Transverse colon (tissue), 4 donors: ENCODE data around the gene GSTP1. TPM values are rescaled to one million over a fixed set of nuclear protein-coding genes. Genes with fewer than 3 reads are reported as not detected.

Experiments used
- DNase-seq: peaks from one replicate; pipeline ENCODE4 v3.0.0-alpha.2; 2019
- H3K27ac ChIP-seq, 4 donors: fragments of 200-600 bp; sonication (generic); 2 replicates each; pipeline ENCODE4 v1.5.1; 2016 to 2018; ENCODE audit warnings: inconsistent platforms in 4 of 4
- H3K27me3 ChIP-seq: fragments of 200-600 bp; sonication (generic); 2 replicates; pipeline ENCODE4 v1.5.1; 2017; ENCODE audit warnings: inconsistent platforms
- H3K36me3 ChIP-seq, 4 donors: fragments of 200-600 bp; sonication (generic); 2 replicates each; pipeline ENCODE4 v1.5.1; 2017 to 2019; ENCODE audit warnings: inconsistent platforms in 4 of 4
- H3K4me1 ChIP-seq, 4 donors: fragments of 200-600 bp; sonication (generic); 2 replicates each; pipeline ENCODE4 v1.5.1; 2017 to 2020; ENCODE audit warnings: inconsistent platforms in 4 of 4
- H3K4me3 ChIP-seq, 4 donors: fragments of 200-600 bp; sonication (generic); 1 replicate in 1 of 4; 2 replicates in 3 of 4; pipeline versions ENCODE4 v1.5.1 to v1.6.1; 2017 to 2019; ENCODE audit warnings: inconsistent platforms in 4 of 4
- H3K9me3 ChIP-seq, 2 donors: fragments of 200-600 bp; sonication (generic); 2 replicates each; pipeline ENCODE4 v1.5.1; 2017 to 2019; ENCODE audit warnings: inconsistent platforms in 2 of 2
- CTCF ChIP-seq, 5 experiments: fragments of 200-600 bp in 3 of 5; fragments of 450-650 bp in 2 of 5; sonication (generic) in 3 of 5; IDR thresholded peaks; 1 replicate in 2 of 5; 2 replicates in 3 of 5; pipeline ENCODE4 v1.5.1; 2016 to 2017; ENCODE audit warnings: antibody characterized with exemption in 5 of 5, inconsistent platforms in 3 of 5, mild to moderate bottlenecking in 2 of 5, moderate library complexity in 1 of 5
- EP300 ChIP-seq: sonication (generic); formaldehyde crosslinking; IDR thresholded peaks from one replicate; pipeline ENCODE4 v1.6.1; 2017; ENCODE audit warnings: antibody characterized with exemption, low read depth
- POLR2A ChIP-seq: fragments of 450-650 bp; IDR thresholded peaks from one replicate; pipeline ENCODE4 v1.6.1; 2016; ENCODE audit warnings: antibody characterized with exemption, mild to moderate bottlenecking, moderate library complexity
- POLR2AphosphoS5 ChIP-seq, 3 donors: sonication (generic); formaldehyde crosslinking; IDR thresholded peaks; one replicate each; pipeline ENCODE4 v1.6.1; 2016; ENCODE audit warnings: antibody characterized with exemption in 3 of 3
- whole genome bisulfite sequencing, 2 donors: methylation state at CpG; one replicate each; pipeline ENCODE4 v1.1.5; 2018; ENCODE audit warnings: low coverage in 1 of 2; 5-methylcytosine and 5-hydroxymethylcytosine counted together
- in situ Hi-C, 4 donors: fragments of 200-750 bp; cut with MboI; loops; one replicate each; pipeline versions ENCODE4 v1.15.0 to v1.15.1; 2017; ENCODE audit warnings: low sequenced_read_pairs in 3 of 4, low pct_ligation_motif_present in 1 of 4, low pct_unique_long_range_greater_than_20kb in 1 of 4
- intact Hi-C: fragments of 100-400 bp; cut with DNase I; formaldehyde crosslinking; loops from one replicate; pipeline ENCODE4 v1.15.1; 2023; ENCODE audit warnings: low total_unique reads
- total RNA-seq, 4 donors: library from RNA; depleted of rRNA; stranded (reverse); fragments of >200 nt; gene quantifications; one replicate each; pipeline ENCODE4 v1.1.0, GENCODE V29; 2016

GSTP1 gene
- total RNA-seq, 4 donors from 2014 or later = 166 to 578 (median 537) TPM

DNA sequence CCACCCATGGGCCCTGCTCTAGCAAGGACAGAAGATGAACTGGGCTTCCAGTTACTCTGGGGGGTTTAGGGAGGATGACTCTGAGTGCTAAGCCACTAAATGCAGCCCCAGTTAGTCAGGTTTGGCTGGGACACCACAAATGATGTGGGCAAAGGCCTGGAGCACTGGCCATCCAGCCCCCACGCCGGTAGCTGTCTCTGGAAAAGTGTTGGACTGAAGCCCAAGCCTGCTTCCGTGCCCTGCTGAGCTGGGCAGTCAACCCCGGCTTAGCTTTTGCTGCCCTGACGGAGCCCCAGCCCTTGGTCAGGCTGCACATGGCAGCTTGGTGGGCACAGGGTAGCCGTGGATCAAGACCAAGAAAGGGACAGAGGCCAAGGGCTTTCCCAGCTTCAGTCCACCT is 5.7 kb upstream of the GSTP1 start:
- Histone ChIP-seq H3K9me3 (no peaks in the 10 kb centered on the region), H3K36me3 (no peaks in the 10 kb centered on the region), H3K27ac (no peak overlapping the region), H3K4me1 (peaks cover 0 to 14% (median 9%) of the 10 kb centered on the region in 4 donors), H3K27me3 (no peaks in the 10 kb centered on the region), H3K4me3 (no peak overlapping the region)
- in situ Hi-C loops = no loop called here
- 82% methylated on average over 6 of the region's 6 CpGs; no CpG with 5 or more reads in 1 of the 2 donors for WGBS, 2 donors
- intact Hi-C loops = no loop called here
- TF ChIP-seq POLR2AphosphoS5 (IDR thresholded peaks at IDR 0.05) (no peak), POLR2A (no peak), EP300 (no peak), CTCF (IDR thresholded peaks at IDR 0.05) (no peak)
- no peak for DNase-seq

DNA sequence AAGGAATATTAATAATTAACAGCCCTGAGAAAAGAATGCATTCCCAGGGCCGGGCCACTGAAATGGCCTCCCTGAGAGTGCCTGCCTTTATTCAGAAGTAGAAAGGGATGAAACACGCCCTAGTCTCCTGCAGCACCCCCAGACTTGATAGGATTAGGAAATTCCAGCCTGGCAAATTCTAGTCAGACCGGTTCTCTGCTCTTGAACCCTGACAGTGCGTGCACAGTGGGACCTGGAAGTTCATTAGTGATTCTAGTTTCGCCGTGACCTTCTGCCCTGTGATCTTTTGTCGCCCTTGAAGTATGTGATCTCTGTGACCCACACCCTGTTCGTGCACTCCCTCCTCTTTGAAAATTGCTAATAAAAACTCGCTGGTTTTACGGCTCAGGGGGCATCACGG is 2.1 kb upstream of the GSTP1 start:
- peaks cover 8 to 38% (median 22%) of the 10 kb centered on the region in 4 donors for H3K4me1 ChIP-seq
- TF ChIP-seq EP300 (no peak), POLR2A (no peak), CTCF (IDR thresholded peaks at IDR 0.05) (no peak), POLR2AphosphoS5 (IDR thresholded peaks at IDR 0.05) (no peak)
- in situ Hi-C loops = no loop called here
- H3K9me3 ChIP-seq = no peaks in the 10 kb centered on the region
- 38 to 40% methylated on average over 6 to 11 of the region's 11 CpGs for WGBS, 2 donors
- no peaks in the 10 kb centered on the region for H3K27me3 ChIP-seq
- intact Hi-C loops = no loop called here
- no peaks in the 10 kb centered on the region for H3K36me3 ChIP-seq
- no peak overlapping the region for H3K27ac ChIP-seq
- DNase-seq = no peak
- no peak overlapping the region for H3K4me3 ChIP-seq

DNA sequence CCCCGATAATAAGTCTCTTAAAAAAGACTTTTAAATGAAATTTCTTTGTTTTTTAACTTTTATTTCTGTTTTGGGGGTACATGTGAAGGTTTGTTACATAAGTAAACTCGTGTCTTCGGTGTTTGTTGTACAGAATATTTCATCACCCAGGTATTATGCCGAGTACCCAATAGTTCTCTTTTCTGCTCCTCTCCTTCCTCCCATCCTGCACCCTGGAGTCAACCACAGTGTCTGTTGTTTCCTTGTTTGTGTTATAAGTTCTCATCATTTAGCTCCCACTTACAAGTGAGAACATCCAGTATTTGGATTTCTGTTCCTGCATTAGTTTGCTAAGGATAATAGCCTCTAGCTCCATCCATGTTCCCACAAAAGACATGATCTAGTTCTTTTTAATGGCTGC is 1.6 kb upstream of the GSTP1 start:
- peaks cover 8 to 38% (median 22%) of the 10 kb centered on the region in 4 donors for H3K4me1 ChIP-seq

GRCh38 chr11:67584205-67584880 is 731 bp downstream of the GSTP1 start:
- no peaks in the 10 kb centered on the region for H3K9me3 ChIP-seq
- in situ Hi-C loops (no loop called here), intact Hi-C loops (loop anchor here (1.0 kb wide), 1 partner anchor 45 kb away; the partner anchor contains the start of gene NUDT8)
- H3K4me1 ChIP-seq = peaks cover 8 to 38% (median 22%) of the 10 kb centered on the region in 4 donors
- no peaks in the 10 kb centered on the region for H3K27me3 ChIP-seq
- peak overlapping the region; percentile 60 to 94 (median 86) for H3K4me3 ChIP-seq
- DNase-seq = peak; percentile 84
- TF ChIP-seq CTCF (IDR thresholded peaks at IDR 0.05) (no peak), POLR2AphosphoS5 (IDR thresholded peaks at IDR 0.05) (peak; percentile 8 to 54 (median 37)), POLR2A (peak; percentile 62)
- H3K36me3 ChIP-seq = no peaks in the 10 kb centered on the region
- WGBS, 2 donors = 18% methylated on average over 31 of the region's 33 CpGs; no CpG with 5 or more reads in 1 of the 2 donors
- H3K27ac ChIP-seq = peak overlapping the region; percentile 99 to 100 (median 100)

More for the DNA sequence above, 1.6 kb upstream of the GSTP1 start:
- H3K27me3 ChIP-seq = no peaks in the 10 kb centered on the region
- intact Hi-C loops (no loop called here), in situ Hi-C loops (no loop called here)
- no peaks in the 10 kb centered on the region for H3K9me3 ChIP-seq
- TF ChIP-seq POLR2A (no peak), EP300 (no peak), CTCF (IDR thresholded peaks at IDR 0.05) (no peak), POLR2AphosphoS5 (IDR thresholded peaks at IDR 0.05) (no peak)
- H3K4me3 ChIP-seq = no peak overlapping the region
- no peak for DNase-seq
- WGBS, 2 donors = 79 to 88% methylated on average over 4 of the region's 4 CpGs
- H3K27ac ChIP-seq = peak overlapping the region in 1 of 4 donors; percentile 100
- no peaks in the 10 kb centered on the region for H3K36me3 ChIP-seq
